ENCODE measurements around the gene PIM3.

Gene PIM3

GRCh38 chr22:50000587-50001387, 40.2 kb downstream of the PIM3 start:
- Histone ChIP-seq H3K36me3 (ENCODE audit: insufficient read depth, low read length) (no peaks in the 10 kb centered on the region), H3K9me3 (ENCODE audit: low read length) (no peaks in the 10 kb centered on the region), H3K9ac (ENCODE audit: low read length) (no peak overlapping the region), H3K27me3 (ENCODE audit: control insufficient read depth in 1 of 2, insufficient read depth in 2 of 2, low read length in 2 of 2) (peaks cover 0 to 23% of the 10 kb centered on the region in 2 donors), H3K4me3 (ENCODE audit: low read depth in 1 of 2, low read length in 2 of 2) (no peak overlapping the region), H3K27ac (ENCODE audit: low read depth, low read length) (no peak overlapping the region), H3K4me1 (ENCODE audit: insufficient read depth, low read length) (no peaks in the 10 kb centered on the region)

- Histone ChIP-seq H3K36me3 (ENCODE audit: insufficient read depth, low read length) (no peaks in the 10 kb centered on the region), H3K4me3 (ENCODE audit: low read depth in 1 of 2, low read length in 2 of 2) (no peak overlapping the region), H3K9me3 (ENCODE audit: low read length) (no peaks in the 10 kb centered on the region), H3K4me1 (ENCODE audit: insufficient read depth, low read length) (no peaks in the 10 kb centered on the region), H3K27me3 (ENCODE audit: control insufficient read depth in 1 of 2, insufficient read depth in 2 of 2, low read length in 2 of 2) (peaks cover 0 to 23% of the 10 kb centered on the region in 2 donors), H3K9ac (ENCODE audit: low read length) (no peak overlapping the region), H3K27ac (ENCODE audit: low read depth, low read length) (no peak overlapping the region)
Measured at GRCh38 chr22:50001388-50002231, 41.0 kb downstream of the PIM3 start.

DNA sequence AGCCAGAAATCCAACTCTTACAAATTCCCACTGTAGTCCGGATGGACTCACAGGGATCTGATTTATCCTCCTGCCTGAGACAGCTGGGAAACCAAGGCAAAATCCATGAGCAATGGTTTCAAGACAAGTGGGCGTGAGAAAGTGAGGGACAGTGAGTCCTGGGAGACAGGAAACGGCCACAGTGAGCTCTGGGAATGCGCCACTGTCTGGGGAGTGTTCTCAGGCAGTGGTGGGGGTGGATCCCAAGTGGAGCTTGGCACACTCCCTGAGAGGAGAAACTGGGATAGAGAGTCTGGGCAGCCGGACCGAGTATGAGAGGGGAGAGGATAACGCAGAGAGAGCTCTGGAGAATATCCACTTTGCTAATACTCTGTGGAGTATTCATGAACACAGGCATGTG, 42.2 kb downstream of the PIM3 start:
- Histone ChIP-seq H3K4me3 (ENCODE audit: low read depth in 1 of 2, low read length in 2 of 2) (no peak overlapping the region), H3K27ac (ENCODE audit: low read depth, low read length) (no peak overlapping the region), H3K9me3 (ENCODE audit: low read length) (no peaks in the 10 kb centered on the region), H3K9ac (ENCODE audit: low read length) (no peak overlapping the region), H3K27me3 (ENCODE audit: control insufficient read depth in 1 of 2, insufficient read depth in 2 of 2, low read length in 2 of 2) (peaks cover 0 to 23% of the 10 kb centered on the region in 2 donors), H3K4me1 (ENCODE audit: insufficient read depth, low read length) (no peaks in the 10 kb centered on the region), H3K36me3 (ENCODE audit: insufficient read depth, low read length) (no peaks in the 10 kb centered on the region)

- no peaks in the 10 kb centered on the region for H3K36me3 ChIP-seq (ENCODE audit: insufficient read depth, low read length)
- no peaks in the 10 kb centered on the region for H3K9me3 ChIP-seq (ENCODE audit: low read length)
- no peak overlapping the region for H3K27ac ChIP-seq (ENCODE audit: low read depth, low read length)
- H3K27me3 ChIP-seq (ENCODE audit: control insufficient read depth in 1 of 2, insufficient read depth in 2 of 2, low read length in 2 of 2) = peaks cover 0 to 16% of the 10 kb centered on the region in 2 donors
- no peaks in the 10 kb centered on the region for H3K4me1 ChIP-seq (ENCODE audit: insufficient read depth, low read length)
- no peak overlapping the region for H3K4me3 ChIP-seq (ENCODE audit: low read depth in 1 of 2, low read length in 2 of 2)
- no peak overlapping the region for H3K9ac ChIP-seq (ENCODE audit: low read length)
Measured at GRCh38 chr22:50004918-50005317, 44.3 kb downstream of the PIM3 start.

- H3K36me3 ChIP-seq (ENCODE audit: insufficient read depth, low read length) = no peaks in the 10 kb centered on the region
- H3K4me1 ChIP-seq (ENCODE audit: insufficient read depth, low read length) = no peaks in the 10 kb centered on the region
- H3K27ac ChIP-seq (ENCODE audit: low read depth, low read length) = no peak overlapping the region
- no peak overlapping the region for H3K9ac ChIP-seq (ENCODE audit: low read length)
- H3K9me3 ChIP-seq (ENCODE audit: low read length) = no peaks in the 10 kb centered on the region
- H3K4me3 ChIP-seq (ENCODE audit: low read depth in 1 of 2, low read length in 2 of 2) = no peak overlapping the region
- H3K27me3 ChIP-seq (ENCODE audit: control insufficient read depth in 1 of 2, insufficient read depth in 2 of 2, low read length in 2 of 2) = peaks cover 5 to 21% of the 10 kb centered on the region in 2 donors
Measured at GRCh38 chr22:50007057-50007511, 46.5 kb downstream of the PIM3 start.

GRCh38 chr22:50008151-50009040, 47.8 kb downstream of the PIM3 start:
- Histone ChIP-seq H3K36me3 (ENCODE audit: insufficient read depth, low read length) (no peaks in the 10 kb centered on the region), H3K27me3 (ENCODE audit: control insufficient read depth in 1 of 2, insufficient read depth in 2 of 2, low read length in 2 of 2) (peaks cover 8 to 34% of the 10 kb centered on the region in 2 donors), H3K27ac (ENCODE audit: low read depth, low read length) (no peak overlapping the region), H3K4me3 (ENCODE audit: low read depth in 1 of 2, low read length in 2 of 2) (no peak overlapping the region), H3K9ac (ENCODE audit: low read length) (no peak overlapping the region), H3K4me1 (ENCODE audit: insufficient read depth, low read length) (no peaks in the 10 kb centered on the region), H3K9me3 (ENCODE audit: low read length) (no peaks in the 10 kb centered on the region)

DNA sequence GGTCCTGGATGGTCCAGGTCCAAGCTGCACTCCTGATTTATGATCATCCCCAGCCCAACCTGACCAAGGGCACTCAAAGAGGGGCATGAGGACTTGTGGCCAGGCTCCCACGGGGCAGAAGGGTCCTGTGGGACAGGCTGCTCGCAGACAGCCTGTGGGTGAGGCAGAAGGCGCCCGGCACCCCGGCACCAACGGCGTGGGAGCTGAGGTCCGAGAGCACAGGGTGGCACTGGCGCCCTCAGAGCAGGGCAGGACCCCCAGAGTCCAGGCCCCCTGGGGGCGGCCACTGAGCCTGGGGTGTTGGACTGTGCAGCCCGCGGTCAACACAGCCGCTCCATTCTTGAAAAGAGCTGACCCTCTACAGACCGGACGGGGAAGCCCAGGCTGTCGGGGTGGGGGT, 48.7 kb downstream of the PIM3 start:
- no peak overlapping the region for H3K27ac ChIP-seq (ENCODE audit: low read depth, low read length)
- H3K27me3 ChIP-seq (ENCODE audit: control insufficient read depth in 1 of 2, insufficient read depth in 2 of 2, low read length in 2 of 2) = peaks cover 8 to 42% of the 10 kb centered on the region in 2 donors
- no peaks in the 10 kb centered on the region for H3K36me3 ChIP-seq (ENCODE audit: insufficient read depth, low read length)
- H3K9ac ChIP-seq (ENCODE audit: low read length) = no peak overlapping the region
- no peaks in the 10 kb centered on the region for H3K9me3 ChIP-seq (ENCODE audit: low read length)
- no peak overlapping the region for H3K4me3 ChIP-seq (ENCODE audit: low read depth in 1 of 2, low read length in 2 of 2)
- no peaks in the 10 kb centered on the region for H3K4me1 ChIP-seq (ENCODE audit: insufficient read depth, low read length)

DNA sequence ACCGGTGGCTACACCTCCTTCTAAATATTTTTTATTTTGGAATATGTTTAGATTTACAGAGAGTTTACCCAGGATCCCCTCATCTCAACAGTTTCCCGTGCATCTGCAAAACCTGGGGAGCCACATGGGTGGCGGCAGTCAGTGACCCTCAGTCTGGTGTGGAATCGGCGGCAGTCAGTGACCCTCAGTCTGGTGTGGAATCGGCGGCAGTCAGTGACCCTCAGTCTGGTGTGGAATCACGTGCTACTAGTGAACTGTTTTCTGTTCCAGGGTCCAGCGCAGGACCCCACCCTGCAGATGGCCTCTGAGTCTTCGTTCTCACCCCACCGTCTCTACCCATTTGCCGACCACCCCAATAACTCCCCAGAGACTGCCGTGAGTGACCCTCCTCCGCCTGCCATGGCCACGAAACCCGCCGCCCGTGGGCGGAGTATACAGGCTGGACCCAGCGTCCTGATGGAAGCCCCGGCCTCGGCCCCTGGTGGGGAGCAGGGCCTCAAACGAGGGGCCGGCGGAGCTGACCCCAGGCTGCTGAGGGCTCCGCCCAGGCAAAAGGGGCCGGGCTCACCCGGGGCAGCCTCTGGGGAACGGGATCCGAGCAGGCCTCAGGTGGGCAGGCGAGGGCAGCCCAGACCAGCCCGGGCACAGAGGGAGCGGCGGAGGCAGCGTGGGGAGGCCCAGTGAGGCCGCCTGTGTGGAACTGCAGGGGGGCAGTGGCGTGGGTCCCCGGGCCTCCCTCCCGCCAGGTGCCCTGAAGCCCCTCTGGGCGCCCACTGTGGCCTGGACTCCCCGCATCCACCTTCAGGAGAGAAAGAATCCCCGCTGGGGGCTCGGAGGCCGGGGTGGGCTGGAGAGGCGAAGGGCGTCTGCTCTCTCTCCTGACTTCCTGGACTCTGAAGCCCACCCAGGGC, 49.4 kb downstream of the PIM3 start:
- no peaks in the 10 kb centered on the region for H3K36me3 ChIP-seq (ENCODE audit: insufficient read depth, low read length)
- H3K4me3 ChIP-seq (ENCODE audit: low read depth in 1 of 2, low read length in 2 of 2) = no peak overlapping the region
- no peak overlapping the region for H3K9ac ChIP-seq (ENCODE audit: low read length)
- no peaks in the 10 kb centered on the region for H3K9me3 ChIP-seq (ENCODE audit: low read length)
- H3K27me3 ChIP-seq (ENCODE audit: control insufficient read depth in 1 of 2, insufficient read depth in 2 of 2, low read length in 2 of 2) = peaks cover 8 to 48% of the 10 kb centered on the region in 2 donors
- no peak overlapping the region for H3K27ac ChIP-seq (ENCODE audit: low read depth, low read length)
- no peaks in the 10 kb centered on the region for H3K4me1 ChIP-seq (ENCODE audit: insufficient read depth, low read length)

DNA sequence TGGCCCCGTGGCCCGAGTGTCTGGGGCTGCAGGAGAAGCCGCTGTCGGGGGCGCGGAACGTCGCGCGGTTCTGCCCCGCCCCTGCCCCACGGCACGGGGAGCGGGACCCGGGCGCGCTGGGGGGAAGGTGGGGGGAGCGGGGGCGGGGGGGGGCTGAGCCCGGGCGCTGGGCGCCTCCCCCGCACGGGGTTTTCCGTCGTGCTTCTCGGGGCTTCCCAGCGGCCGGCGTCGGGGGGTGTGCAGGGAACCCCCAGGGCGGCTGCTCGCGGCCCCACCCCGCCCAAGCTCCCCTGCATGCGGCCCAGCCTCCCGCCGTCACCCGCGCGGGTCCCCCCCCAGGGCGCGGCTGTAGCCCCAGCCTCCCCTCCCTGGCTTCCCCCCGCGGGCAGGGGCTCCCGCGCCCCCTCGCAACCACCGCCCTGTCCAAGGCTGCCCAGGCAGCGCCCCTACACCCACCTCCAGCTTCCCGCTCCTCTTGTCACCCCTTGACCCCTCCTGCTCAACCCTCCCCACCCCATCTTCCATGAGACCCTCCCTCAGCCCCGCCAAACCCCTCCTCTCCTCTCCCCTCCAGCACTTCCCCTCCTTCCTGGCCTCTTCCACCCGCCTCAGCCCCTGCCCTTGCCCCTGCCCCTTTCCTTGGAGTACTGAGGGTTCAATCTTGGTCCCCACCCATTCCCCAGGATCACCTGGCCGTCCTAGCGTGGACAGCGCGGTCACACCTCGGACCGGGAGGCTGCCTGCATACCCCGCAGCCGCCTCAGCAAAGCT, 50.3 kb downstream of the PIM3 start:
- Histone ChIP-seq H3K9me3 (ENCODE audit: low read length) (no peaks in the 10 kb centered on the region), H3K27me3 (ENCODE audit: control insufficient read depth in 1 of 2, insufficient read depth in 2 of 2, low read length in 2 of 2) (peaks cover 8 to 53% of the 10 kb centered on the region in 2 donors), H3K9ac (ENCODE audit: low read length) (no peak overlapping the region), H3K4me1 (ENCODE audit: insufficient read depth, low read length) (no peaks in the 10 kb centered on the region), H3K27ac (ENCODE audit: low read depth, low read length) (no peak overlapping the region), H3K36me3 (ENCODE audit: insufficient read depth, low read length) (no peaks in the 10 kb centered on the region), H3K4me3 (ENCODE audit: low read depth in 1 of 2, low read length in 2 of 2) (no peak overlapping the region)

All from muscle layer of colon (tissue), 2 donors.